RPMI7951 (cell line): ENCODE measurements around the gene DCAF5. TPM values are rescaled to one million over a fixed set of nuclear protein-coding genes. Genes with fewer than 3 reads are reported as not detected.
"Not testable (repeated sequence)": the region's sequence is repeated elsewhere in the genome, so short reads cannot be mapped to it uniquely, and the experiment has no call there.

Experiments used
- DNase-seq: peaks from one replicate; pipeline ENCODE4 v3.0.0-alpha.2; 2012; ENCODE audit warnings: low read depth
- total RNA-seq: library from RNA; depleted of rRNA; stranded (reverse); fragments of >200 nt; shearing (Covaris generic); gene quantifications from 2 replicates; pipeline ENCODE4 v1.2.3, GENCODE V29; 2014

The DCAF5 gene
- total RNA-seq, 1 experiment from 2014 or later, result 11.5 TPM

DNA sequence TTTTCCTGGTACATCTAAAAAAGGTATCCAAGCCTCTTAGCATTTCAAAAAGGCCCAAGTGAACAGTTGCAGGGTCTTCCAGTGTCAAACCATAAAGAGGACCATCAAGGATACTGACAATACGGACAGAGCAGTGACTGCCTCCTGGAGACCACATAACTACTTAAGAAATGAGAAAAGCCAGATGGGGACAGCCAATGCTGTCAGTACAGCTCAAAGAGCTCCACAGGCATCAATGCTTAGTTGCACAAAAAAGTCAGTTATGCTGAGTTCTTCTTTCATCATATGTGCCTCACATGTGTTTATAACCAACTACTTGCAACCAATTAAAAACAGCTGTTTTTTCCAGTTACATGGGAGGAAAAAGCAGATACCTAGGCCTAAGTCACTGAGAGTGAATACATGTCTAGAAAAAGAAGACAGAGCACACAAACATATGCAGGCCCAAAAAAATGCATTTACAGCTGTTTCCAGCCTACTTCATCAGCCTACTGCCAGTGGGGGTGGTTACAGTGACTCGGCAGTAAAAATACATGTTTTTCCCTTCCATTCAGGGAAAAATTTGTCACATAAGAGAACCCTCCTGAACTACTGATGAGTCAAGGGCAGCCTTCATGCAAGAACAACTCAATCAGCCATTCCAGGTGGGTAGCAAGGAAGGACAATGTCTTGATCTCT is 84.0 kb downstream of the DCAF5 start:
- DNase-seq, result peak; percentile 19

DNA sequence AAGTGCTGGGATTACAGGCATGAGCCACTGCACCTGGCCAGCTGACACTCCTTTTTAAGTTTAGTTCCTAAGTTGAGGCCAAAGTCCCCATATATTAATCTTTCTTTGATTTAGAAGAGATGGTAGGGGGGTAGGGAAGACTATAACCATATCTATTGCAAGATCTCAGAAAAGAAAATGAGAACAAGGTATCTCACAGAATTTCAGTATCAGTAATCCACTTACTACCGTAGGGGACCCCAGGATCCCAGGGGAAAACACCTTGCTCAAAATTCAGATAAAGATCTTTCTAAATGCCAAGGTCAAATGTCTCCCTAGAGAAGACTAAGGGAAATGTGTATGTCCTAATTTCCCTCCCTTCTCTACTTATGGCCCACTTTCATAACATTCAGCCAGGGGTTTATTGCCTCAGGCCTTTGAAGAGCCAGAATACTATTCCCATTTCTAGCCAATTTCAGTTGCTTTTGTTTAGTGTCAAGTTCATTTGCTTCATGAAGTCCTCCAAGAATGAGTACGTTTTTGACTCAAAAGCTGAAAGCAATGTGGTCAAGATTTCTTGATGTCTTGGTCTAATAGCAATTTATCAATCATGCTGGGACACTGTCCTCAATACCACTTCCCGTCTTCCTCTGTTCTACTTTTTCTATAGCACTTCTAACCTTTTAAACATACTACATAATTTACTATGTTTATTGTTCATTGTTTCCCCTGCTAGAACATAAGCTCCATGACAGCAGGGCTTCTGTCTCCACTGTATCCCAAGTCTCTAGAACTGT is 86.3 kb downstream of the DCAF5 start:
- DNase-seq, result no peak

DNA sequence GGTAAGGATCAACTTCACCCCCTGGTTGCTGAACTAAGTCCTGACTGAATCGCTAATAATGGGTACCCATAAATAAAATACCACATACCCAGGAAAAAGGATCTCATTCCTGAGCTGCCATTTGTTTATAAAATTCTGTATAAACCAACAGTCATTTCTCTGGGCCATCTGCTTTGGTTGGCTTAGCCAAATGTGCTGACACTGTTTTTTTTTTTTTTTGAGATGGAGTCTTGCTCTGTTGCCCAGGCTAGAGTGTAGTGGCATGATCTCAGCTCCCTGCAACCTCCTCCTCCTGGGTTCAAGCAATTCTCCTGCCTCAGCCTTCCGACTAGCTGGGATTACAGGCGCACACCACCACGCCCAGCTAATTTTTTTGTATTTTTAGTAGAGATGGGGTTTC is 87.0 kb downstream of the DCAF5 start:
- DNase-seq, result not testable (repeated sequence)

DNA sequence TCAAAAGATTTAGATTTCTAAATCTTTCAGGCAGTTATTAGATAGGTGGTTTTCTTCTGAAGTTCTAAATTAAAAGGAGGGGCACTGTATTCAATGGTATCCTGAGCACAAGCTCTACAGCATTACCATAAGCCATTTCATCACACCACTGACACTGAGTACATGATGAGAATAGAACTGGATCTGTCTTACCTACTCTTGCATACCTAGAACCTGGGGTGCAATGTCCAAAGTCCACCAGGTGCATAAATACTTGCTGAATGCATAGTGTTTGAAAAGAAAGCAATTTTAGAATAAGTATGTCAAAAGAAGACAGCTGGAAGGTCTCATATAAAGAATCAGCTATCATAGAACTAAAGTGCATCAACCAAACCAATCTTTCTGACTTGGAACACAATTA is 88.3 kb downstream of the DCAF5 start:
- no peak for DNase-seq

DNA sequence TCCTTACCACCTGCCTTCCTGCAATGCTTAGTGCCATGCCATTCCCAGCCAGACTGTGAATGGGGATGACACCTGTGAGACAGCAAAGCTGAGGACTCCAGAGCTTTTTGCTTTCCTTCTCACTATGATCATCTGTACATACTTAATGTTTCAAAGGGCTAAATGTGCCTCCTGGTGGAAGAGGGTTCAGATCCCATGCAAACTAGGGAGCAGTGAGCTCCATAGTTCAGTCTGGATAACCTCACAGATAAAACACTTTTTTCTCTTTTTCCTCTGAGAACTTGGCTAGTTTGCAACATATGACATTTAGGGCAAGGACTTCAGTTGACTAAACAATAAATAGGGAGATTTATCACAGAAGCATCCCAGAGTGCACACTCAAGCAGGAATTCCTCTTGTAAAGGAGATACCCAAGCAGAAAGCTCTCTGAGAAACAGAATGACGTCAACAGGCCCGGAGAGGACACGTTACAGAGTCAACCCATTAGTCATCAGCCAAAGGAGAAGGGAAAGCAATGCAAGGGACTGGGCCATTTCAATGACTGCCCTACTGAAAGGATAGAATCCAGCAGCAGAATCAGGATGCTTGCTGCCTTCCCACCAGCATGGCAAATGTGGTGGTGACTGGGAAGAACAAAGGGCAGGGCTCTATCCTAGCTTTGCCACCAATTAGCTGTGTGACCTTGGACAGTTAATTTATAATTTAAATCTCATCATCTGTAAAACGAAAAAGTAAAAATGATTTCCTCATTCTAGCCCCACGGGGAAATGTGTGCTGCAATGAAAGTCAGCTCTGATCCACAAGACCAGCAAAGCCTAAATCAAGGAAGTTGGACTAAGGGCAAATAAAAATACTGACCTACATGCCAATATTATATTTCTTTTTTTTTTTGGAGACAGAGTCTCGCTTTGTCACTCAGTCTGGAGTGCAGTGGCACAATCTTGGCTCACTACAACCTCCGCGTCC is 93.0 kb downstream of the DCAF5 start:
- peak; percentile 81 for DNase-seq

DNA sequence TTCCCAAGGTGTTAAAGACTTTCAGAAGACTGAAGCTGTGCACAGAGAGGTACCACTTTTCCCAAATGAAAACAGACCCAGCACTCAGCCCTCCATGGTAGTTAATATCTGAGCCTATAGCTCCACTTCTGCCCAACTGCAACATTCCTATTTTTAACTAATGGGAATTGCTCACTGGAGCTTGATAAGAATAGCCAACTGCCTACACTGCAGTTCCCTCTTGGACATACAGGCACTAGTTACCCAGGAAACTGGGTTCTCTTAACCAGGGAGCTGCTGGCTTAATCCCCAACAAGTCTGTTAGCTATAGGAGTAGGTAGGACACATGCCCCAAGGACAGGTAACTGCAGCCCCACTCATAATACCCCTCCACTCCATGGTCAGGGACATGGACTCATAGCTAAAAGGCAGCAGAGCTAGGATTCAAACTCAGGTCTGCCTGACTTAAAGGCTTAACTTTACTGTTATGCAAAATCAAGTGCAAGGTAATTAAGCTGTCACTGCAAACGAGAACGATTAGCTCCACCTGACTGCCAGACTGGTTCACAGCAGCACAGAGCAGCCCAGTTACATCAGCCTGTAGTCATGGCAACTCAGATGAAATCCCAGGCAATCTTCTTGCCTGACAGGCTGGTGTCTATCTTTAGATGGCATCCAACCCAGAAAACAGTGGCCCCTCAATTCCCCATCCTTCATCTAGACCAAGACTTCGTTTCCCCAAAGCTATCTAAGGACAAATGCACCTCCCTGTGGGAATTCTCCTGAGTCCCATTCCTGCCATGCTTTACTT is 96.7 kb downstream of the DCAF5 start:
- no peak for DNase-seq

DNA sequence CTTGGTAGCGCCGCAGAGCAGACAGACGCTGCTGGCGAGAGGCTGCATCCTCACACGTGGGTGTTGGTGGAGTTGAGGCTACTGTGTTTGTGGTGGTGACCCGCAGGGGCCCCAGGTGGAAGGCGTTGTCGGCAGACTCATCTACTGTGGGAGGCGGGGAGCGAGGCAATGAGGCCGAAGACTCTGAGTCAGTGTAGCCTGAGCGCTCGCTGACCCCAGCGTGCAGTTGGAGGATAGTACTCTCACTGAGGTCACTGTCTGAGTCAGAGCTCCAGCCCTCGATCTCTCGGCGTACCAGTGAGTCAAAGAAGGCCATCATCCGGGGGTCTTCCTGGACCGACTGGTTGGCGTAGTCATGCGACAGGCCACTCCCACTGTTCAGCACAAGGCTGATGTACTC is 97.8 kb downstream of the DCAF5 start:
- peak; percentile 65 for DNase-seq

DNA sequence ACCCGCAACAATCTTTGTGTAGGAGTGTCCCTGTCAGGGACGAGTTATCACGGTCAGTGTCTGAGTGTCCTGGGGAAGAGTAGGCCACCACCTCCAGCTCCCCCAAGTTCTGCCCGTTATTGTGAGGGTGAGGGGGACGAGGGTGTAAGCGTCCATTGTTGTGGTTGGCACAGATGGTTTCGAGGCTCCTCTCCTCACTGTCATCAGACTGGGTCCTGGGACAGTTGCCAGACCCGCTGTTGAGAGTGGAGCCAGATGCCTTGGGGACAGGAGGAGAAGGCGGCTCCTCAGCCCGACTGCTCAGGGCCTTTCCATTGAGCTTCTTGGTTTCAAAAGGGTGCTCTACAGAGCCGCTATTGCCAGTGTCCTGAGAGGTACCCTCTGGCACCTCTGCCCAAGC is 98.9 kb downstream of the DCAF5 start:
- no peak for DNase-seq

DNA sequence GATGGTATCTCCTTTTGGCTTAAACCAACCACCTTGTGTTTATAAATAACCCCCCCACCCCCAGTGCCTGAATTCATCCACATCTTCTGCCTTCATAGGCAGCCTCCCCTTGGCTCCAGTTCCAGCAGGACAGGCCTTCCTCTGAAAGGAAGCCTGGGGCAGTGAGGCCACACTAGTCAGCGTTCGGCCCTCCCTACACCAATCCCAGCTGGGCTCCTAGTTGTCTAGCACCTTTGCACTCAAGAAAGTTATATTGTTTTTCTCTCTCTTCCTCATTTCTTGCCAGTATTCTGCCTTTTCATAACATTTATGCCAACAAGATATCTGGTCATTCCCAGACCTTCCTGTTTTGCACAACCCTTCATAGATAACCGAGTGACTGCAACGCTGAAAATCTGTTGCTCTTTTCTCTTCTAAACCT is 100.7 kb downstream of the DCAF5 start:
- no peak for DNase-seq

DNA sequence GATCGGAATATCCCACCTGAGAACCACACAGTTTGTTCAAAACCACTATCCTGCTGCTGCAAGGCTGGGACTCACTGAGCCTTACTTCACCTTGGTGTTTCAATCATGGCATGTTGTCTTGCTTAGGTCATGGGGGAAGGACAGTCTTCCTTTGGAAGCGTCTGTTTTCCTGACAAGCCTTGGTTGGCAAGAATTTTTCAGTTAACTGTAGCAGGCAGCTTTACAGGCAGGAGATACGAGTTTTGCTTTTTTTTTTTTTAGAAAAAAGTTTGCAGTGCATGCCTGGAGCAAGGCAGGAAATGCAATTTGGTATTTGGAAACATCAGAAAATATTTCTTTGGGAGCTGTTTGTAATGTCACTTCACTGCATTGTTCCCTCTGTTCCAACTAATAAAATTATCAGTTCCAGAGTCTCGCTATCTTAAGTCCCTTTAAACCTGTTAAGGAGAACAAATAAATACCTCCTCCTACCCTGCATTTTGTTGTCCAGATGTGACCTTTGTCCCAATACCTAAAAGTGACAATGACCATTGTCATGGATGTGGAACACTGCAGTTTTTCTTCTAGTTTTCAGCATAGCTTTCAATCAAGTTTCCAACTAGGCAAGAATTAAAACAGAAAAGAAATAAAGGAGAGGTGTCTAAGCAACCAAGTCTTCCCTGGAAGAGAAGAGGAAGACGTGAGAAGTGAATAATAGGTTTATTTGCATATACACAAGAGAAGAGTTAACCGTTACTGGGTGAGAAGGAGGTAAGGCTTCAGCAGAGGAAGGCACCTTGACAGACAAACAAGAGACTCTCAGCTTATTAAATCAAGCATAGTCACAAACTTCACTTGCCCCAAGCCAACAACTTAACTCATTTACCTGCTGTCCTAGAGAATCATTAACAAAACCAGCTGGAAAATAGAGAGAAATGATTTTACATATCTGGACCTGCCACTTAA is 102.4 kb downstream of the DCAF5 start:
- DNase-seq, result no peak

DNA sequence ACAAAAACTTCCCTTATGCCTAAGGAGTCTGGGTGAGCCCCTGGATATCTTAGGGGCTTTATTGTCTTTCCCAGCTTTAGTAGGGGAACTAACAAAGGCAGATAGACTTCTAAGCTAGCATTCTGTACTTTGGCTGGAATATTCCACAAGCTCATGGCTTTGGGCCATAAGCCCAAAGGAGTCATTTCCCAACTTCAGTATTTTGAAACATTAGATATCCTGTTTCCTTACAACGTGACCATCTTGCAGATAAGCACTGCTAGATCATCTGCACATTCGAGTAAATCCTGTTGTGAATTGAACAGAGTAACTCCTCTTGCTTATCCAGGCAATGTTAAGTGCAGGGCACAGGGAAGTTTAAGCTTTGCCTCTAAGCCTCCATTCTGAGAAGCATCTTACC is 103.2 kb downstream of the DCAF5 start:
- peak; percentile 48 for DNase-seq

DNA sequence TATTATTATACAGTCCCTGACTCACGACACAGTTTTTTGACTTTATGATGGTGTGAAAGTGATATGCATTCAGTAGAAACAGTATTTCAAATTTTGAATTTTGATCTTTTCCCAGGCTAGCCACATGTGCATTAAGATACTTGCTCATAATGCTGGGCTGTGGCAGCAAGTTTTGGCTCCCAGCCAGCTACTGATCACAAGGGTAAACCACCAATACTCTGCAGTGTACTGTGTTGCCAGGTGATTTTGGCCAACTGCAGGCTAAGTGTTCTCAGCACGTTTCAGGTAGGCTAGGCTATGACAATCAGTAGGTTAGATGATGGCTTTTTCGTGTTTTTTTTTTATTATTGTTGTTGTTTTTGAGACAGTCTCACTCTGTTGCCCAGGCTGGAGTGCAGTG is 104.5 kb downstream of the DCAF5 start:
- DNase-seq, result no peak

DNA sequence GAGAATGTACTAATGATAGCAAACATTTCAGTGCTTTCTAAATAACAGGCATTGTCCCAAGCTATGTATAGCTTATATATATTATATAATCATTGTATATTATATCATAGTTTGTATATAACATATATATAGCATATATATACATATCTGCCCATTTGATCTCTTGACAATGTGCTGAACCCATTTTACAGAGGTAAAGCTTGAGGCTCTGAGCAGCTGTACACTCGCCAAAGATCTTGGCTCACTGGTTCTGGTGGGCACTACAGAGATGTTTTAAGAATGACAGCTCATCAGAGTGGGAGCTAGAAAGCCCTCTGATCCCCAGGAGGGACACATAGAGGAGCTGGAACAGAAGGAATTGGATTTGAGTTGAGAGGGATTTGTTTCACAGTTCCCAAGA is 105.7 kb downstream of the DCAF5 start:
- DNase-seq, result no peak

DNA sequence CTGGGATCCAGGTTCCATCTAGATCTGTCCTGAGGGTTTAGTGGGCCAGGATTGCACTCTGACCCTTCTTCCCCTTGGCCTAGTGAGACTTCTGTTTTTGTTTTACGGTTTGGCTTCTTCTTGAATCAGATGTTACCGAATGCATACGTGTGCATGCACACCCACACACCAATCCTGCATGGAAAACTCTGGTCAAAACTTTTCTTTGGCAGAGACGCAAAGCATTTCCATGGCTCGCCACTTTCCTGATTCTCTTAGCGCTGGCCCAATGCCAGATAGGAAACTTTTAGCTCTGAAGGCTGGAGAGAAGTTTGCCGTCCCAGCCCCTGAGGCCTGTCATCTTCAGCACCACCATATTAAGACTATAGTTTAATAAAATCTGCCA is 106.5 kb downstream of the DCAF5 start:
- DNase-seq, result no peak

DNA sequence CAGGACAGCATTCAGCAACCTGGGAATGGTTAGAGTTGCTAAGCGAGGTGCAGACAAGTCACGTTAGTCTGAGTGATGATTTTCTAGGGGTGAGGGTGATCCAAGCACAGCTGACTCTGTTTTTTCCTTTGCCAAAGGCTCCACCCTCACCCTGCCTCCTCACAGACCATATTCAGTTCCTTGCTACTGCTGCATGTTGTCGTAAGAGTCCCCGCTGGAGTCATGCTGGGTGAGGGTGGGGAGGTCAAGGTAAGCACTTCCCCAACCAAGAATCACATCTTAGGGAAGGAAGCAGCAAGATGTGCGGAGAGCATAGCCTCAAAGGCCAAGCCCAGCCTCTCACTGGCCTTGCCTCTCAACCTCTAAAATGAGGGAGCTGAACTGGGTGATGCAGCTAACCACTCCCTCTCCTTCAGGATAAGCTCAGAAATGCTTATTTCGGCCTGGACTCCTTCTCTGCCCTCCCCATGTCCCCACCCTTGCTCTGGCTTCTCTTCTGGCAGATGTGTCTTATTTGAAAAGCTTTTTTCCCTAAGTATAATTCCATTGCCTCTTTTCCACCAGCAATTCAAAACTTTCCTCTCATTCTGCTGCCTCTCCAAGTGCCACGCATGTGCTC is 107.0 kb downstream of the DCAF5 start:
- DNase-seq, result no peak

DNA sequence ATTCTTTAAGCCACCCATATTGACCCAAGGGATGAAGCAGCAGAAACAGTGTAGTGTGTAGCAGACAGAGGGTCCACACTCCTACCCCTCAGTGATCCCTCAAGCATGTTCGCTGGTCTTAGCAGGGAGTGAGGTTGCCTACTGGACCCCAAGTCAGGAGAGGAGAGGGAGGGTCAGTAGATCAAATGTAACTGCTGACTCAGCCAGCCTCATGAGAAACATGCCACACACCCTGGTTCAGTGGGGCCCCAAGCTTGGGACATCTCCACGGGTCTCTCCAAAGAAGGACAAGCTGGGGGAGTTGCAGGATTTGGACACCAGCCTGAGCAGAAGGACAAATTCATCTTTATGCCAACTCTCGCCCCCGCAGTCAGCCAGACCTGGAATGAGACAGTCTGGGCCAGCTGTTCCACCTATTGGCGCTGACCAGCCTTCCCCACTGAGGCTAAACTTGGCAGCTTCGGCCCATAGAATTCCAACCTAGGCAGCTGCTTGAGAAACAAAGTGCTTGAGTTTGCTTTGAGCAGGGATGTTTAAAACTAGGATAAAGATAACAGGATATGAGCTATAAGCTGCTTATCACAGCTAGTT is 107.9 kb downstream of the DCAF5 start:
- DNase-seq, result peak; percentile 32

DNA sequence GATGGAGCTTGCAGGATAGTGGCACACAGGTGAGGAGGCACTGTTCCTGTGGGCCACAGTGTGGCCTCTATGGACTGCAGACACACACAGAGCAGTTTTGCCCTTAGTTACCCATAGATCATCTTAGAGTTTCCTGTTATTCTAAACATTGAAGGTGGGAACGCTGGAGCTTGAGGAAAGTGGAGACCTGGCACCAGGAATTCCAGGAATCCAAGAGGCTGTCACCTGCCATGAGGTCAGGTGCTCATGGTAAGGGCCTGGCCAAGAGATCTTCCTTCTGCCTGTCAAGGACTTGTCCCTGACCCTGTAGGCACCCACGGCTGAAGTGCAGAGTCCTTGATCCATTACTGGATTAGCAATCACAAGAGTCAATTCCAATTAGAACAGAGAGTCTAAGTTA is 108.6 kb downstream of the DCAF5 start:
- no peak for DNase-seq

DNA sequence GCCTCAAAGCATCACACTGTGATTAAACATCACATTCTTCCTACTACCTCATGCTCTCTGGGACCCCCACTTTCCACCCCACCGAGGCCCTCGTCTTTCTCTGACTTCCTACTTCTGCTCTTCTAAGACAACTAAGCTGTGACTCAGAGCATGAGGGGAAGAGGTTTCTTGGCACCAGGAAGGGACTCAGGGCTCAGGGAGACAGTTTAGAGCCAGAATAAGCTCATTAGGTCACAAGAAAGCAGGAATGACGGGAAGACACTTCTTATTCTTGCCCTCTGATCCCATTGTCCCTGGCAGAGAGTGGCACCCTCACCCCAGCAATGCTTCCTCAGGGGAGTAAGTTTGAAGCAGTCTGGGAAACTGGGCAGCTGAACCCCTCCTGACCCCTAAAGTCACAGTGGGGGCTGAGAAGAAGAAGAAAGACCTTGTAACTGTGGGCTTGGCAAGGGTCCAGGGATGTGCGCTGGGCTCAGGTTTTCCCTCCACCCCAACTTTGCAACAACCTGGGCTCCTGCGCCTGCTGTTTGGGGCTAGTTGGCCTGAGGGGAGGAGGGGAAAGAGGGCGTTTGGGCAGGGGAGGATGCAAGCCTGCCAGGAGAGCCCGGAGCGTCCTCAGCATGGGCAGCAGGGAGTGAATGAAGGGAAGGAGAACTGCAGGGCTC is 109.2 kb downstream of the DCAF5 start:
- DNase-seq, result peak; percentile 75
